Endothelial cell of umbilical vein (primary cell): ENCODE results near the gene MBNL2. TPM values are rescaled to one million over a fixed set of nuclear protein-coding genes. Genes with fewer than 3 reads are reported as not detected.

Experiments
- BruUV-seq: library from RNA; stranded (reverse); fragments of 400-500 nt; replicated peaks from 2 replicates; lab custom pipeline; 2021; lab: Mats Ljungman, UMichigan
- CTCF ChIA-PET: fragments of 300-600, 350-600 bp; sonication (Branson Sonifier 250); formaldehyde crosslinking; loops from one replicate; lab custom pipeline; 2021; ENCODE audit warnings: antibody characterized with exemption, inconsistent platforms; lab: Charles Lee
- POLR2A ChIA-PET: fragments of 300-600, 350-600 bp; sonication (Branson Sonifier 250); formaldehyde crosslinking; loops from one replicate; lab custom pipeline; 2021; ENCODE audit warnings: antibody characterized with exemption, inconsistent platforms; lab: Charles Lee
- DNase-seq: peaks from one replicate; pipeline ENCODE4 v3.0.0-alpha.2; 2011; ENCODE audit warnings: low read depth, low spot score
- FAIRE-seq: peaks from 2 replicates; lab custom pipeline; 2011; peaks lifted over from hg19 to GRCh38; lab: Jason Lieb, UNC
- H2AFZ ChIP-seq: 2 replicates; pipeline ENCODE4 v1.6.0; 2012; ENCODE audit warnings: low read depth, low read length, control low read depth, inconsistent platforms
- H3K27ac ChIP-seq: 2 replicates; pipeline ENCODE4 v1.5.1; 2011; ENCODE audit warnings: low read depth, mild to moderate bottlenecking, control low read depth, low read length, moderate library complexity; ENCODE audit not compliant: insufficient read depth
- H3K27me3 ChIP-seq, 2 experiments: 2 replicates each; pipeline versions ENCODE4 v1.6.0 to v1.6.1; 2011; ENCODE audit warnings: low read length in 2 of 2, mixed read lengths in 1 of 2; ENCODE audit not compliant: control insufficient read depth in 2 of 2, insufficient read depth in 2 of 2
- H3K36me3 ChIP-seq, 2 experiments: 2 replicates in 1 of 2; 3 replicates in 1 of 2; pipeline ENCODE4 v1.5.1; 2011; ENCODE audit warnings: low read length in 2 of 2, mild to moderate bottlenecking in 1 of 2, moderate library complexity in 1 of 2; ENCODE audit not compliant: control insufficient read depth in 2 of 2, insufficient read depth in 2 of 2; ENCODE audit errors: extremely low read depth in 1 of 2
- H3K4me1 ChIP-seq: 3 replicates; pipeline ENCODE4 v1.5.1; 2011; ENCODE audit warnings: mild to moderate bottlenecking, low read length; ENCODE audit not compliant: control insufficient read depth, insufficient read depth; ENCODE audit errors: extremely low read depth
- H3K4me2 ChIP-seq: 2 replicates; pipeline ENCODE4 v1.6.1; 2011; ENCODE audit warnings: low read length, control low read depth, mixed read lengths; ENCODE audit not compliant: insufficient read depth
- H3K4me3 ChIP-seq, 3 experiments: fragments of 200-600 bp in 1 of 3; sonication (generic), shearing (Covaris generic) in 1 of 3; replicated peaks in 1 of 3; 2 replicates each; pipeline ENCODE4 v1.5.1; 2011 to 2016; ENCODE audit warnings: control low read depth in 3 of 3, low read length in 3 of 3, mild to moderate bottlenecking in 2 of 3, inconsistent platforms in 1 of 3, low read depth in 1 of 3, moderate library complexity in 1 of 3; ENCODE audit not compliant: insufficient read depth in 1 of 3
- H3K79me2 ChIP-seq: 2 replicates; pipeline ENCODE4 v1.6.0; 2012; ENCODE audit warnings: low read length, inconsistent platforms; ENCODE audit not compliant: control insufficient read depth, insufficient read depth
- H3K9ac ChIP-seq: replicated peaks from 2 replicates; pipeline ENCODE3; 2011; ENCODE audit warnings: low read length, control low read depth; ENCODE audit not compliant: insufficient read depth; ENCODE audit errors: extremely low read depth
- H3K9me1 ChIP-seq: replicated peaks from 3 replicates; pipeline ENCODE4 v1.6.0; 2011; ENCODE audit warnings: mild to moderate bottlenecking, low read length; ENCODE audit not compliant: control insufficient read depth, insufficient read depth; ENCODE audit errors: extremely low read depth
- H3K9me3 ChIP-seq: replicated peaks from 2 replicates; pipeline ENCODE4 v1.5.1; 2012; ENCODE audit warnings: low read length, inconsistent platforms; ENCODE audit not compliant: control insufficient read depth, insufficient read depth
- H4K20me1 ChIP-seq: replicated peaks from 2 replicates; pipeline ENCODE3; 2011; ENCODE audit warnings: mild to moderate bottlenecking, low read length; ENCODE audit not compliant: control insufficient read depth, insufficient read depth; ENCODE audit errors: extremely low read depth
- EZH2 ChIP-seq: IDR thresholded peaks from 2 replicates; pipeline ENCODE4 v1.6.1; 2012; ENCODE audit warnings: borderline replicate concordance, low read depth, mild to moderate bottlenecking, moderate library complexity, low read length, inconsistent platforms; ENCODE audit not compliant: severe bottlenecking
- GATA2 ChIP-seq: IDR thresholded peaks from 2 replicates; pipeline ENCODE4 v1.7.0; 2011; ENCODE audit warnings: low read depth, mild to moderate bottlenecking, moderate library complexity, mixed read lengths, low read length; ENCODE audit not compliant: insufficient read length, insufficient read depth
- MYC ChIP-seq: IDR thresholded peaks from one replicate; pipeline ENCODE4 v1.6.1; 2011; ENCODE audit warnings: mild to moderate bottlenecking, low read depth, low read length
- POLR2A ChIP-seq: IDR thresholded peaks from 2 replicates; pipeline ENCODE4 v1.6.1; 2012; ENCODE audit warnings: low read depth, mild to moderate bottlenecking, control low read depth, low read length
- POLR2AphosphoS5 ChIP-seq: IDR thresholded peaks from 2 replicates; pipeline ENCODE4 v1.6.1; 2012; ENCODE audit warnings: low read depth, mild to moderate bottlenecking, control low read depth, low read length, moderate library complexity; ENCODE audit not compliant: insufficient read depth
- dilution Hi-C: fragments of 300-500 bp; cut with MboI; formaldehyde crosslinking; loops from one replicate; pipeline ENCODE4 v1.15.0; 2019; ENCODE audit warnings: low sequenced_read_pairs; ENCODE audit not compliant: extremely low pct_ligation_motif_present
- intact Hi-C: fragments of 100-400 bp; cut with micrococcal nuclease; formaldehyde crosslinking; loops from one replicate; pipeline ENCODE4 v1.10.0; 2022
- polyA plus RNA-seq, 4 experiments: library from polyadenylated mRNA; depleted of rRNA in 3 of 4; stranded (reverse) in 3 of 4; unstranded in 1 of 4; fragments of >200 nt; gene quantifications; 2 replicates each; pipeline versions ENCODE4 v1.2.1 to v1.2.3, GENCODE V29; 2011 to 2012; ENCODE audit warnings: missing spikeins in 1 of 4
- total RNA-seq: library from RNA; stranded (reverse); gene quantifications from 2 replicates; pipeline ENCODE4 v1.2.3, GENCODE V29; 2021
- TF ChIP-seq, protein P1 (sequence below), 2 donors: IDR thresholded peaks; 1 replicate in 1 of 2; 2 replicates in 1 of 2; pipeline ENCODE4 v1.5.1; 2011; ENCODE audit warnings: low read length in 2 of 2, mild to moderate bottlenecking in 2 of 2, moderate library complexity in 2 of 2, control low read depth in 1 of 2, inconsistent platforms in 1 of 2, low read depth in 1 of 2; ENCODE audit not compliant: insufficient read depth in 1 of 2; ENCODE audit errors: extremely low read depth in 1 of 2
- TF ChIP-seq, protein P2 (sequence below): IDR thresholded peaks from 2 replicates; pipeline ENCODE4 v1.6.1; 2011; ENCODE audit not compliant: insufficient read depth, insufficient read length

The MBNL2 gene
- total and polyA plus RNA-seq, 2 donors (not counting 3 experiments of a cell fraction or from before 2014, with no cell fraction given), result 32.9 to 76.5 TPM

DNA sequence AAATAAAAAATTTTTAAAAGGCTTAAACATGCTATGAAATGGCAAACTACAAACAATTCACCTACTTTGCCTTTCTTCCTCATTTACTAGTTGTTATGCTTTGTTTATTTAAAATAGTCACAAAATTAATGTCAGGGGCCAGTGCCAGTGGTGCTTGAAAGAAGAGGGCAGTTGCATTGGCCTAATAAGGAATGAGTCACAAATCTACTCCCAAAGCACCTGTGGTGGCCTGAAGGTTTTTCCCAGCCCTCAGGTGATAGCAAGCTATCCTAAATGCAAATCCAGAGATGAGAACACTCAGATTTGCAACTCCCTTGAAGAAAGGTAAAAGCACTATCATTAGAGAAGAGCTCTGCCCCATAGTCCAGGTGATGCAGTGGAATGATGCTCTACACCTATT lies 103.6 kb downstream of the MBNL2 start:
- H3K4me2 ChIP-seq, result no peak overlapping the region
- intact Hi-C loops (no loop called here), dilution Hi-C loops (no loop called here)
- H3K9ac ChIP-seq, result no peak overlapping the region
- H2AFZ ChIP-seq, result no peak overlapping the region
- DNase-seq (no peak), FAIRE-seq (no peak)
- H3K9me3 ChIP-seq, result no peaks in the 10 kb centered on the region
- ChIA-PET POLR2A (no interaction called here), CTCF (interaction anchor here (0.9 to 1.7 kb wide), 4 partner anchors 12 to 34 kb away, joined by 3 to 6 read pairs (median 4); no protein-coding TSS in a partner anchor)
- no peaks in the 10 kb centered on the region for H3K27me3 ChIP-seq
- BruUV-seq, result no TSS peak
- no peaks in the 10 kb centered on the region for H3K36me3 ChIP-seq
- TF ChIP-seq POLR2AphosphoS5 (no peak), MYC (no peak), POLR2A (no peak), GATA2 (no peak), EZH2 (no peak)
- TF ChIP-seq, protein P1, sequence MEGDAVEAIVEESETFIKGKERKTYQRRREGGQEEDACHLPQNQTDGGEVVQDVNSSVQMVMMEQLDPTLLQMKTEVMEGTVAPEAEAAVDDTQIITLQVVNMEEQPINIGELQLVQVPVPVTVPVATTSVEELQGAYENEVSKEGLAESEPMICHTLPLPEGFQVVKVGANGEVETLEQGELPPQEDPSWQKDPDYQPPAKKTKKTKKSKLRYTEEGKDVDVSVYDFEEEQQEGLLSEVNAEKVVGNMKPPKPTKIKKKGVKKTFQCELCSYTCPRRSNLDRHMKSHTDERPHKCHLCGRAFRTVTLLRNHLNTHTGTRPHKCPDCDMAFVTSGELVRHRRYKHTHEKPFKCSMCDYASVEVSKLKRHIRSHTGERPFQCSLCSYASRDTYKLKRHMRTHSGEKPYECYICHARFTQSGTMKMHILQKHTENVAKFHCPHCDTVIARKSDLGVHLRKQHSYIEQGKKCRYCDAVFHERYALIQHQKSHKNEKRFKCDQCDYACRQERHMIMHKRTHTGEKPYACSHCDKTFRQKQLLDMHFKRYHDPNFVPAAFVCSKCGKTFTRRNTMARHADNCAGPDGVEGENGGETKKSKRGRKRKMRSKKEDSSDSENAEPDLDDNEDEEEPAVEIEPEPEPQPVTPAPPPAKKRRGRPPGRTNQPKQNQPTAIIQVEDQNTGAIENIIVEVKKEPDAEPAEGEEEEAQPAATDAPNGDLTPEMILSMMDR (IDR thresholded peaks at IDR 0.05; ENCODE audit: extremely low read depth in 1 of 2, insufficient read depth in 1 of 2, low read depth in 1 of 2, low read length in 2 of 2), result no peak
- TF ChIP-seq, protein P2, sequence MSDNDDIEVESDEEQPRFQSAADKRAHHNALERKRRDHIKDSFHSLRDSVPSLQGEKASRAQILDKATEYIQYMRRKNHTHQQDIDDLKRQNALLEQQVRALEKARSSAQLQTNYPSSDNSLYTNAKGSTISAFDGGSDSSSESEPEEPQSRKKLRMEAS, result no peak
- peaks cover 24% of the 10 kb centered on the region for H3K4me1 ChIP-seq
- H3K9me1 ChIP-seq, result no peaks in the 10 kb centered on the region
- H3K79me2 ChIP-seq, result peaks cover 38% of the 10 kb centered on the region
- no peak overlapping the region for H3K27ac ChIP-seq
- no peaks in the 10 kb centered on the region for H4K20me1 ChIP-seq
- H3K4me3 ChIP-seq, result no peak overlapping the region
